SU-DHL-6 (cell line): ENCODE data around the gene FLT1.

Source experiments
- CTCF ChIP-seq: fragments of 200-600 bp; sonication (generic); IDR thresholded peaks from one replicate; pipeline ENCODE4 v1.5.1; 2017; ENCODE audit warnings: antibody characterized with exemption, mild to moderate bottlenecking, low read length, moderate library complexity; ENCODE audit not compliant: insufficient read depth, poor library complexity, severe bottlenecking
- EZH2phosphoT487 ChIP-seq: fragments of 200-600 bp; sonication (generic), shearing (Covaris generic); conservative IDR thresholded peaks from 2 replicates; pipeline ENCODE4 v1.6.1; 2018; ENCODE audit warnings: mild to moderate bottlenecking, antibody characterized with exemption, low read length, moderate library complexity, mixed read lengths

GRCh38 chr13:28299916-28300315, 195.0 kb downstream of the FLT1 start:
- TF ChIP-seq CTCF (no peak), EZH2phosphoT487 (no peak)
